Measurements from ENCODE around the gene MCTP1.

Gene MCTP1

GRCh38 chr5:94675965-94676618 is 608.8 kb downstream of the MCTP1 start:
- TF ChIP-seq POLR2A (IDR thresholded peaks at IDR 0.05; ENCODE audit: low read depth, low read length) (no peak), TAF1 (IDR thresholded peaks at IDR 0.05; ENCODE audit: borderline replicate concordance, low read depth, low read length) (no peak), POLR2AphosphoS5 (IDR thresholded peaks at IDR 0.05; ENCODE audit: low read depth, low read length) (no peak)
- DNase-seq (ENCODE audit: insufficient read length) (no peak), FAIRE-seq (no peak)

GRCh38 chr5:94674490-94675382 is 610.2 kb downstream of the MCTP1 start:
- no peak for DNase-seq (ENCODE audit: insufficient read length)
- TF ChIP-seq TAF1 (IDR thresholded peaks at IDR 0.05; ENCODE audit: borderline replicate concordance, low read depth, low read length) (no peak), POLR2AphosphoS5 (IDR thresholded peaks at IDR 0.05; ENCODE audit: low read depth, low read length) (no peak), POLR2A (IDR thresholded peaks at IDR 0.05; ENCODE audit: low read depth, low read length) (no peak)
- peak; percentile 48 for FAIRE-seq

- DNase-seq (ENCODE audit: insufficient read length) (no peak), FAIRE-seq (no peak)
- TF ChIP-seq POLR2AphosphoS5 (IDR thresholded peaks at IDR 0.05; ENCODE audit: low read depth, low read length) (no peak), POLR2A (IDR thresholded peaks at IDR 0.05; ENCODE audit: low read depth, low read length) (no peak), TAF1 (IDR thresholded peaks at IDR 0.05; ENCODE audit: borderline replicate concordance, low read depth, low read length) (no peak)
These were observed 612.1 kb downstream of the MCTP1 start for GRCh38 chr5:94672746-94673145.

- FAIRE-seq (no peak), DNase-seq (ENCODE audit: insufficient read length) (no peak)
- no peak for TF ChIP-seq POLR2A (IDR thresholded peaks at IDR 0.05; ENCODE audit: low read depth, low read length)
- TF ChIP-seq POLR2AphosphoS5 (IDR thresholded peaks at IDR 0.05; ENCODE audit: low read depth, low read length) = no peak
- TF ChIP-seq TAF1 (IDR thresholded peaks at IDR 0.05; ENCODE audit: borderline replicate concordance, low read depth, low read length) = no peak
These were observed 614.2 kb downstream of the MCTP1 start for GRCh38 chr5:94670726-94671125.

- TF ChIP-seq POLR2A (IDR thresholded peaks at IDR 0.05; ENCODE audit: low read depth, low read length) = no peak
- TF ChIP-seq POLR2AphosphoS5 (IDR thresholded peaks at IDR 0.05; ENCODE audit: low read depth, low read length) = no peak
- TF ChIP-seq TAF1 (IDR thresholded peaks at IDR 0.05; ENCODE audit: borderline replicate concordance, low read depth, low read length) = no peak
- FAIRE-seq = no peak
These were observed 617.0 kb downstream of the MCTP1 start for GRCh38 chr5:94667937-94668336.

GRCh38 chr5:94661086-94661485 is 623.8 kb downstream of the MCTP1 start:
- no peak for TF ChIP-seq TAF1 (IDR thresholded peaks at IDR 0.05; ENCODE audit: borderline replicate concordance, low read depth, low read length)
- no peak for TF ChIP-seq POLR2AphosphoS5 (IDR thresholded peaks at IDR 0.05; ENCODE audit: low read depth, low read length)
- no peak for TF ChIP-seq POLR2A (IDR thresholded peaks at IDR 0.05; ENCODE audit: low read depth, low read length)
- no peak for DNase-seq (ENCODE audit: insufficient read length)
- FAIRE-seq = no peak

More at GRCh38 chr5:94667937-94668336, 617.0 kb downstream of the MCTP1 start:
- DNase-seq (ENCODE audit: insufficient read length) = no peak

- TF ChIP-seq POLR2A (IDR thresholded peaks at IDR 0.05; ENCODE audit: low read depth, low read length) = no peak
- no peak for TF ChIP-seq TAF1 (IDR thresholded peaks at IDR 0.05; ENCODE audit: borderline replicate concordance, low read depth, low read length)
- no peak for TF ChIP-seq POLR2AphosphoS5 (IDR thresholded peaks at IDR 0.05; ENCODE audit: low read depth, low read length)
- FAIRE-seq (no peak), DNase-seq (ENCODE audit: insufficient read length) (no peak)
These were observed 624.4 kb downstream of the MCTP1 start for GRCh38 chr5:94660506-94660905.

- FAIRE-seq (no peak), DNase-seq (ENCODE audit: insufficient read length) (no peak)
- TF ChIP-seq TAF1 (IDR thresholded peaks at IDR 0.05; ENCODE audit: borderline replicate concordance, low read depth, low read length) (no peak), POLR2AphosphoS5 (IDR thresholded peaks at IDR 0.05; ENCODE audit: low read depth, low read length) (no peak), POLR2A (IDR thresholded peaks at IDR 0.05; ENCODE audit: low read depth, low read length) (no peak)
These were observed 626.6 kb downstream of the MCTP1 start for GRCh38 chr5:94658272-94658671.
